GM21447 (cell line): ENCODE results near the gene ACOX2.

Experiments
- ATAC-seq: cut with Tn5 transposase; IDR thresholded peaks from one replicate; pipeline ENCODE4 v1.9.1; 2021; ENCODE audit not compliant: unreplicated experiment

The ACOX2 gene

GRCh38 chr3:58566398-58567250, 29.6 kb upstream of the ACOX2 start:
- ATAC-seq: no peak

GRCh38 chr3:58565621-58566397, 28.8 kb upstream of the ACOX2 start:
- ATAC-seq: no peak

GRCh38 chr3:58564456-58565160, 27.6 kb upstream of the ACOX2 start:
- ATAC-seq: no peak

GRCh38 chr3:58564054-58564453, 27.1 kb upstream of the ACOX2 start:
- ATAC-seq: no peak

- no peak for ATAC-seq
These were observed 26.5 kb upstream of the ACOX2 start for GRCh38 chr3:58563386-58564035.

- no peak for ATAC-seq
These were observed 25.5 kb upstream of the ACOX2 start for GRCh38 chr3:58562498-58562897.

GRCh38 chr3:58560771-58561311, 23.9 kb upstream of the ACOX2 start:
- ATAC-seq: no peak

- no peak for ATAC-seq
These were observed 22.6 kb upstream of the ACOX2 start for GRCh38 chr3:58559586-58559985.

GRCh38 chr3:58557491-58557890, 20.5 kb upstream of the ACOX2 start:
- no peak for ATAC-seq

GRCh38 chr3:58556761-58557221, 19.8 kb upstream of the ACOX2 start:
- ATAC-seq: no peak

- no peak for ATAC-seq
These were observed 19.0 kb upstream of the ACOX2 start for GRCh38 chr3:58556001-58556400.

- no peak for ATAC-seq
These were observed 18.2 kb upstream of the ACOX2 start for GRCh38 chr3:58555203-58555602.

GRCh38 chr3:58553003-58553402, 16.0 kb upstream of the ACOX2 start:
- ATAC-seq: no peak

- no peak for ATAC-seq
These were observed 14.7 kb upstream of the ACOX2 start for GRCh38 chr3:58551636-58552180.

GRCh38 chr3:58544541-58544940, 7.6 kb upstream of the ACOX2 start:
- ATAC-seq: no peak

GRCh38 chr3:58540176-58540858, 3.3 kb upstream of the ACOX2 start:
- ATAC-seq: no peak

- ATAC-seq: no peak
These were observed 2.6 kb upstream of the ACOX2 start for GRCh38 chr3:58539626-58540025.

GRCh38 chr3:58537412-58538301, 667 bp upstream of the ACOX2 start:
- ATAC-seq: no peak
